ENCODE results near the gene HNRNPUL1.

The HNRNPUL1 gene

GRCh38 chr19:41224632-41225031 lies 39.5 kb upstream of the HNRNPUL1 start:
- no peaks in the 10 kb centered on the region for H3K9me2 ChIP-seq (replicated peaks; ENCODE audit: insufficient read depth, low read length)
- no peak overlapping the region for H2AFZ ChIP-seq (ENCODE audit: low read length)
- H3K4me3 ChIP-seq (ENCODE audit: low read length) = no peak overlapping the region
- DNase-seq = no peak
- peaks cover 89% of the 10 kb centered on the region for H3K27me3 ChIP-seq (replicated peaks; ENCODE audit: insufficient read depth, low read length)
- no peaks in the 10 kb centered on the region for H3F3A ChIP-seq (ENCODE audit: insufficient read depth, low read length)
- 0 out of 2 replicates have a peak, but pooled peaks cover 6% of the 10 kb centered on the region for H3K4me1 ChIP-seq (ENCODE audit: low read length)
- no peaks in the 10 kb centered on the region for H3K9me3 ChIP-seq (replicated peaks; ENCODE audit: insufficient read depth, low read length)
- TF ChIP-seq EZH2 (optimal IDR thresholded peaks at IDR 0.05; ENCODE audit: low read depth, low read length) = no peak
- TF ChIP-seq, protein P1, sequence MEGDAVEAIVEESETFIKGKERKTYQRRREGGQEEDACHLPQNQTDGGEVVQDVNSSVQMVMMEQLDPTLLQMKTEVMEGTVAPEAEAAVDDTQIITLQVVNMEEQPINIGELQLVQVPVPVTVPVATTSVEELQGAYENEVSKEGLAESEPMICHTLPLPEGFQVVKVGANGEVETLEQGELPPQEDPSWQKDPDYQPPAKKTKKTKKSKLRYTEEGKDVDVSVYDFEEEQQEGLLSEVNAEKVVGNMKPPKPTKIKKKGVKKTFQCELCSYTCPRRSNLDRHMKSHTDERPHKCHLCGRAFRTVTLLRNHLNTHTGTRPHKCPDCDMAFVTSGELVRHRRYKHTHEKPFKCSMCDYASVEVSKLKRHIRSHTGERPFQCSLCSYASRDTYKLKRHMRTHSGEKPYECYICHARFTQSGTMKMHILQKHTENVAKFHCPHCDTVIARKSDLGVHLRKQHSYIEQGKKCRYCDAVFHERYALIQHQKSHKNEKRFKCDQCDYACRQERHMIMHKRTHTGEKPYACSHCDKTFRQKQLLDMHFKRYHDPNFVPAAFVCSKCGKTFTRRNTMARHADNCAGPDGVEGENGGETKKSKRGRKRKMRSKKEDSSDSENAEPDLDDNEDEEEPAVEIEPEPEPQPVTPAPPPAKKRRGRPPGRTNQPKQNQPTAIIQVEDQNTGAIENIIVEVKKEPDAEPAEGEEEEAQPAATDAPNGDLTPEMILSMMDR (IDR thresholded peaks at IDR 0.05; ENCODE audit: low read length) = no peak
- TF ChIP-seq EZH2phosphoT487 (IDR thresholded peaks at IDR 0.05; ENCODE audit: low read length) = no peak
- H3K9ac ChIP-seq (ENCODE audit: low read length) = no peak overlapping the region
- no peaks in the 10 kb centered on the region for H4K20me1 ChIP-seq (ENCODE audit: insufficient read depth, low read length)
- H3K36me3 ChIP-seq (replicated peaks; ENCODE audit: insufficient read depth, low read length) = no peaks in the 10 kb centered on the region
- no peaks in the 10 kb centered on the region for H3K79me2 ChIP-seq (ENCODE audit: low read length)
- no peak overlapping the region for H3K4me2 ChIP-seq (ENCODE audit: low read depth, low read length)
- H3K27ac ChIP-seq (ENCODE audit: low read length) = no peak overlapping the region

DNA sequence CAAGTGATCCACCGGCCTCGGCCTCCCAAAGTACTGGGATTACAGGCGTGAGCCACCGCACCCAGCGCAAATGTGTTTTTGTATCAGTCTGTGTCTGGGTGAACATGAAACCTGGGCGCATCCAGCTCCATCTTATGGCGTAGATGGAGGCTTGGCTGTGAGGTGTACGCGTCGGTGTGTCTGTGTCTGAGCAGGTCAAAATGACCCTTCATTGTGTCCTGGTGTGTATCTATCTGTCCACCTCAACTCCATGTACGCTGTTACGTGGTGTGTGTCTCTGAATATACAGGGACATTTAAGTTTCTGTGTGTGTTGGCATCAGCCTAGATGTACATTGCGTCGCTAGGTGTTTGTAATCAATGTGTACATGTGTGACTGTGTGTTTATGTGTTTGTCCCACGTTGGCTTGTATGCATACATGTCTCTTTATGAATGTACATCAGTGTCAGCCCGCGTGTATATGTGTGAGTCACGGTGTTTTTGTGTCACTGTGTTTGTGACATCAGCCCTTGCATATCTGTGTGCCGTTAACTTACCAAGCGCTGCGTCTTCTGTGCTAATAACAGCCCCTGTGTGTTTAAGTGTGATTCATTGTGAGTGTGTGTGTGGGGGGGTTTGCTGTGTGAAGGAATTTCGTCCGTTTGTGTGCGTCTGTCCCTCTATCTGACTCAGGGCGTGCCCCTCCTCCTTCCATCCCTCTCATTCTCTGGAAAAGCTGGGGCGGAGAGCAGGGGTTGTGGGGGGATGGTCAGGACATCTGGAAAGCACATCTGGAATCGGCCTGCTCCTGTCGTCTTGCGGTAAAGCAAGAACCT lies 38.7 kb upstream of the HNRNPUL1 start:
- H4K20me1 ChIP-seq (ENCODE audit: insufficient read depth, low read length) = no peaks in the 10 kb centered on the region
- TF ChIP-seq, protein P1 (IDR thresholded peaks at IDR 0.05; ENCODE audit: low read length) = no peak
- TF ChIP-seq EZH2phosphoT487 (IDR thresholded peaks at IDR 0.05; ENCODE audit: low read length) = no peak
- TF ChIP-seq EZH2 (optimal IDR thresholded peaks at IDR 0.05; ENCODE audit: low read depth, low read length) = no peak
- H3K9me3 ChIP-seq (replicated peaks; ENCODE audit: insufficient read depth, low read length) = no peaks in the 10 kb centered on the region
- H3K27me3 ChIP-seq (replicated peaks; ENCODE audit: insufficient read depth, low read length) = peaks cover 84% of the 10 kb centered on the region
- no peak overlapping the region for H3K27ac ChIP-seq (ENCODE audit: low read length)
- no peak overlapping the region for H3K4me2 ChIP-seq (ENCODE audit: low read depth, low read length)
- no peak overlapping the region for H3K4me3 ChIP-seq (ENCODE audit: low read length)
- no peak overlapping the region for H3K9ac ChIP-seq (ENCODE audit: low read length)
- no peaks in the 10 kb centered on the region for H3K9me2 ChIP-seq (replicated peaks; ENCODE audit: insufficient read depth, low read length)
- DNase-seq = no peak
- H3K4me1 ChIP-seq (ENCODE audit: low read length) = 0 out of 2 replicates have a peak, but pooled peaks cover 5% of the 10 kb centered on the region
- no peaks in the 10 kb centered on the region for H3K79me2 ChIP-seq (ENCODE audit: low read length)
- no peaks in the 10 kb centered on the region for H3F3A ChIP-seq (ENCODE audit: insufficient read depth, low read length)
- H3K36me3 ChIP-seq (replicated peaks; ENCODE audit: insufficient read depth, low read length) = no peaks in the 10 kb centered on the region
- no peak overlapping the region for H2AFZ ChIP-seq (ENCODE audit: low read length)

DNA sequence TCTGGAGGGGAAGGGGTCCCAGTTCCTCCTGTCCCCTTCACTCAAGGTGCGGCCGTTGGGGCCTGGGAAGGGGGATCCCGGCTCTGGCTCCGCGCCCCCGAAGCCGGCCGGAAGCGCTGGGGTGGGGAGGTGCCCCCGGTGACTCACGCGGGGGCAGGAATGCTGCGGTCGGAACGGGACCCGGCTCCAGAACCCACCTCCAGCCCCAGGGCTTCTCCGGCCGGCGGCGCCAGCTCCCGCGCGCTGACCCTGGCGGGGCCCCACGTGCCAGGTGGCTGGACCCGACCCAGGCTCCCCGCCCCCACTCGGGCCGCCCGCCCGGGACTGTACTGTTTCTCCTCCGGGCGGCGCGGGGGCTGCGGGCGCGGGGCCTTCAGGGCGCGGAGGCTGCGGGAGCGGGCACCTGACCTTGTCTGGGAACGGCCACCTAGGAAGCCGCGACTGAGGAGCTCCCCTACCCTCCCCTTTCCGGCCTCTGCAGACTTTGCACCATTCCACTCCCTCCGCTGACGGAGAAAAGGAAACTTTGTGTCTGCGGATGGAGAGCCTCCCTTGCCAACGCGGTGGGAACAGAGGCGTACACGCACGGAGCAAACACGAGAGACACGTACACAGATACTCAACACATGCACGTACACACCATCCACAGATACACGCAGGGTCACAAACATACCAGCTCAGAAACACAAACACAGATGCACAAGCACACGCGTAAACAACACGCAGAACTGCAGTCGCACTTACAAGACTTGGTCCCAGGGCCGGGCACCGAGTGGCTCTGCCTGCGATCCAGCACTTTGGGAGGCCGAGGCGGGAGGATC lies 37.9 kb upstream of the HNRNPUL1 start:
- Histone ChIP-seq H3K4me1 (ENCODE audit: low read length) (no peaks in the 10 kb centered on the region), H3K9me2 (replicated peaks; ENCODE audit: insufficient read depth, low read length) (no peaks in the 10 kb centered on the region), H2AFZ (ENCODE audit: low read length) (0 out of 2 replicates have a peak overlapping the region, but pooled peaks have one; percentile 26), H3F3A (ENCODE audit: insufficient read depth, low read length) (no peaks in the 10 kb centered on the region), H3K9me3 (replicated peaks; ENCODE audit: insufficient read depth, low read length) (no peaks in the 10 kb centered on the region), H3K36me3 (replicated peaks; ENCODE audit: insufficient read depth, low read length) (no peaks in the 10 kb centered on the region), H4K20me1 (ENCODE audit: insufficient read depth, low read length) (no peaks in the 10 kb centered on the region), H3K9ac (ENCODE audit: low read length) (no peak overlapping the region), H3K4me3 (ENCODE audit: low read length) (peak overlapping the region; percentile 16; the same call in 1 of the 2 replicates), H3K27ac (ENCODE audit: low read length) (no peak overlapping the region), H3K4me2 (ENCODE audit: low read depth, low read length) (peak overlapping the region; percentile 54; the same call in 1 of the 2 replicates), H3K79me2 (ENCODE audit: low read length) (no peaks in the 10 kb centered on the region), H3K27me3 (replicated peaks; ENCODE audit: insufficient read depth, low read length) (peaks cover 76% of the 10 kb centered on the region)
- TF ChIP-seq, protein P1 (IDR thresholded peaks at IDR 0.05; ENCODE audit: low read length) = no peak
- TF ChIP-seq EZH2 (optimal IDR thresholded peaks at IDR 0.05; ENCODE audit: low read depth, low read length) = no peak
- no peak for TF ChIP-seq EZH2phosphoT487 (IDR thresholded peaks at IDR 0.05; ENCODE audit: low read length)
- no peak for DNase-seq

Data from MM.1S (cell line).